ENCODE data around the gene COL4A1.

COL4A1 gene

GRCh38 chr13:110308656-110309359, 1.9 kb upstream of the COL4A1 start:
- no peak for DNase-seq

- DNase-seq = no peak
These were observed 1.1 kb upstream of the COL4A1 start for GRCh38 chr13:110307767-110308655.

GRCh38 chr13:110306340-110306959, 507 bp downstream of the COL4A1 start:
- DNase-seq = no peak

- DNase-seq = peak in 1 of 4 experiments; percentile 16
These were observed 1.0 kb downstream of the COL4A1 start for GRCh38 chr13:110305949-110306339.

- no peak for DNase-seq
These were observed 1.4 kb downstream of the COL4A1 start for GRCh38 chr13:110305544-110305943.

GRCh38 chr13:110305001-110305400, 2.0 kb downstream of the COL4A1 start:
- DNase-seq = no peak

- DNase-seq = peak; percentile 19 to 62 (median 46)
These were observed 2.7 kb downstream of the COL4A1 start for GRCh38 chr13:110304256-110304655.

- no peak for DNase-seq
These were observed 3.3 kb downstream of the COL4A1 start for GRCh38 chr13:110303644-110304043.

GRCh38 chr13:110302997-110303396, 4.0 kb downstream of the COL4A1 start:
- DNase-seq = no peak

- DNase-seq = no peak
These were observed 5.1 kb downstream of the COL4A1 start for GRCh38 chr13:110301606-110302553.

- no peak for DNase-seq
These were observed 5.9 kb downstream of the COL4A1 start for GRCh38 chr13:110301083-110301482.

GRCh38 chr13:110300090-110300815, 6.7 kb downstream of the COL4A1 start:
- no peak for DNase-seq

- no peak for DNase-seq
These were observed 7.6 kb downstream of the COL4A1 start for GRCh38 chr13:110299283-110299840.

- DNase-seq = no peak
These were observed 8.3 kb downstream of the COL4A1 start for GRCh38 chr13:110298505-110299282.

GRCh38 chr13:110297766-110298504, 9.0 kb downstream of the COL4A1 start:
- no peak for DNase-seq

- no peak for DNase-seq
These were observed 9.9 kb downstream of the COL4A1 start for GRCh38 chr13:110297011-110297410.

GRCh38 chr13:110294622-110295021, 12.3 kb downstream of the COL4A1 start:
- no peak for DNase-seq

- no peak for DNase-seq
These were observed 12.8 kb downstream of the COL4A1 start for GRCh38 chr13:110294146-110294545.

GRCh38 chr13:110293649-110294048, 13.3 kb downstream of the COL4A1 start:
- no peak for DNase-seq

GRCh38 chr13:110293037-110293436, 13.9 kb downstream of the COL4A1 start:
- DNase-seq = no peak
